Measurements from ENCODE around the gene TF. TPM values are rescaled to one million over a fixed set of nuclear protein-coding genes. Genes with fewer than 3 reads are reported as not detected.
A peak's percentile ranks its signal among the peaks of the same experiment; 100 is the strongest.

TF gene
- polyA plus RNA-seq, 3 donors = 0.73 TPM; not detected in 2

DNA sequence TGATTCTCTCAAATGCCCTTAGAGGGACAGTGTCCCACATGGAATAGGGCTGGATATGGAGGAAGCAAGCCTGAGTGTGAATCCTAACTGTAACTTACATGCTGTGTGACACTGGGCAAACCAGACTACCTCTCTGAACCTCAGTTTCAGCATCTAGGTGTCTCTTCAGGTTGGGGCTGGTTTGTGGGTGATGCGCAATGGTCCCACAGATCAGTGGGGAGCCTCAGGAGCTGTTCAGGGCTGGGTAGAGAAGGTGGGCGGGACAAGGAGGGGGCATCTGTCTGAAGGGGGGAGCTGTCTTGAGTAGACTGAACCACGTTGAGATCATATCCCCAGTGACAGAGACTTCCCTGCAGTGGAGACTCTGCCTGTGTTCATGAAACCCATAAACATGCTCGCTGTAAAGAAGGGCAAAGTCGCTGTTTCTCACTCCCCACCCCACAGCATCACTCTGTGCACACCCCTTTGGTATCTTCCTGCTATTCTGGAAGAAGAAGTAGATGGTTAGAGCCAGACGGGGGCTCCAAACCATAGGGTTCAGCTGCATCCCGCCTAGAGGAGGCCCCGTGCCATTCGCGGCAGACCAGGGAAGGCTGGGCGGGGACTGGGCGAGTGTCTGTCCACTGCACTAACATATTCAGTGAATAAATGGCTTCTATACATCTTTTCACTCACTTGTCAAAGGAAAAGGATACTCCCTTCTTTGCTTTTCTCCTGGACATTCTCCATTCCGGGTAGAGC, 87.9 kb downstream of the TF start:
- H3K9ac ChIP-seq (ENCODE audit: insufficient read depth, low read length, poor library complexity, severe bottlenecking) = no peak overlapping the region
- no peak overlapping the region for H3K4me3 Mint-ChIP-seq
- peaks cover 0 to 9% (median 0%) of the 10 kb centered on the region in 3 donors for H3K27me3 Mint-ChIP-seq (ENCODE audit: low read depth in 3 of 3)
- no peak for TF ChIP-seq CTCF (IDR thresholded peaks at IDR 0.05)
- H3K79me2 ChIP-seq (ENCODE audit: insufficient read depth, low read length) = no peaks in the 10 kb centered on the region
- no peaks in the 10 kb centered on the region for H3K9me3 ChIP-seq (replicated peaks in 1 of 2; ENCODE audit: control insufficient read depth in 1 of 2, insufficient read depth in 1 of 2, low read length in 2 of 2)
- no peaks in the 10 kb centered on the region for H3K9me3 Mint-ChIP-seq
- H3K4me1 ChIP-seq (ENCODE audit: control insufficient read depth in 1 of 2, insufficient read depth in 2 of 2, low read length in 2 of 2) = no peaks in the 10 kb centered on the region
- no peaks in the 10 kb centered on the region for H4K20me1 ChIP-seq (ENCODE audit: insufficient read depth, low read length)
- H3K36me3 ChIP-seq (replicated peaks in 1 of 2; ENCODE audit: control insufficient read depth in 1 of 2, insufficient read depth in 2 of 2, low read length in 2 of 2) = no peaks in the 10 kb centered on the region
- DNase-seq = no peak
- no peak overlapping the region for H2AFZ ChIP-seq (ENCODE audit: insufficient read depth, low read depth, low read length, poor library complexity, severe bottlenecking)
- no peaks in the 10 kb centered on the region for H3K36me3 Mint-ChIP-seq
- no peak overlapping the region for H3K4me3 ChIP-seq (replicated peaks in 1 of 3; ENCODE audit: low read depth in 2 of 3, low read length in 3 of 3)
- intact Hi-C loops (cut with micrococcal nuclease) = no loop called here
- 96% methylated on average over 8 of the region's 13 CpGs for WGBS (ENCODE audit: insufficient coverage)
- no peaks in the 10 kb centered on the region for H3K27me3 ChIP-seq (ENCODE audit: control insufficient read depth in 2 of 2, insufficient read depth in 2 of 2, low read length in 2 of 2)
- no peak overlapping the region for H3K4me2 ChIP-seq (replicated peaks; ENCODE audit: extremely low read depth, low read length, poor library complexity, severe bottlenecking)
- H3K27ac ChIP-seq (ENCODE audit: low read depth in 1 of 2, low read length in 2 of 2) = no peak overlapping the region
- no peaks in the 10 kb centered on the region for H3K4me1 Mint-ChIP-seq
- peak overlapping the region in 1 of 7 donors; percentile 68 for H3K27ac Mint-ChIP-seq

- Histone ChIP-seq H3K27ac (ENCODE audit: low read depth in 1 of 2, low read length in 2 of 2) (no peak overlapping the region), H3K4me3 (replicated peaks in 1 of 3; ENCODE audit: low read depth in 2 of 3, low read length in 3 of 3) (no peak overlapping the region), H2AFZ (ENCODE audit: insufficient read depth, low read depth, low read length, poor library complexity, severe bottlenecking) (no peak overlapping the region), H4K20me1 (ENCODE audit: insufficient read depth, low read length) (no peaks in the 10 kb centered on the region), H3K9ac (ENCODE audit: insufficient read depth, low read length, poor library complexity, severe bottlenecking) (no peak overlapping the region), H3K36me3 (replicated peaks in 1 of 2; ENCODE audit: control insufficient read depth in 1 of 2, insufficient read depth in 2 of 2, low read length in 2 of 2) (no peaks in the 10 kb centered on the region), H3K79me2 (ENCODE audit: insufficient read depth, low read length) (no peaks in the 10 kb centered on the region), H3K4me2 (replicated peaks; ENCODE audit: extremely low read depth, low read length, poor library complexity, severe bottlenecking) (no peak overlapping the region), H3K9me3 (replicated peaks in 1 of 2; ENCODE audit: control insufficient read depth in 1 of 2, insufficient read depth in 1 of 2, low read length in 2 of 2) (no peaks in the 10 kb centered on the region), H3K27me3 (ENCODE audit: control insufficient read depth in 2 of 2, insufficient read depth in 2 of 2, low read length in 2 of 2) (no peaks in the 10 kb centered on the region), H3K4me1 (ENCODE audit: control insufficient read depth in 1 of 2, insufficient read depth in 2 of 2, low read length in 2 of 2) (no peaks in the 10 kb centered on the region)
- Mint-ChIP-seq H3K27me3 (ENCODE audit: low read depth in 3 of 3) (peaks cover 0 to 9% (median 1%) of the 10 kb centered on the region in 3 donors), H3K9me3 (no peaks in the 10 kb centered on the region), H3K36me3 (no peaks in the 10 kb centered on the region), H3K4me1 (no peaks in the 10 kb centered on the region), H3K27ac (peak overlapping the region in 1 of 7 donors; percentile 9), H3K4me3 (no peak overlapping the region)
- no peak for DNase-seq
- intact Hi-C loops (cut with micrococcal nuclease) = no loop called here
- WGBS (ENCODE audit: insufficient coverage) = 90% methylated on average over 12 of the region's 14 CpGs
- no peak for TF ChIP-seq CTCF (IDR thresholded peaks at IDR 0.05)
Measured at GRCh38 chr3:133834621-133835417, 88.6 kb downstream of the TF start.

Data from CD14-positive monocyte (primary cell).